Suprapubic skin (tissue), 4 donors: Measurements from ENCODE around the gene PDE2A.

ENCODE experiments used
- CTCF ChIP-seq, 2 donors: fragments of 200-600 bp in 1 of 2; fragments of 450-650 bp in 1 of 2; sonication (generic) in 1 of 2; IDR thresholded peaks; one replicate each; pipeline ENCODE4 v1.5.1; 2016 to 2019; ENCODE audit warnings: antibody characterized with exemption in 2 of 2, mild to moderate bottlenecking in 1 of 2, moderate library complexity in 1 of 2
- POLR2A ChIP-seq, 2 donors: fragments of 450-650 bp; IDR thresholded peaks; one replicate each; pipeline ENCODE4 v1.6.1; 2017; ENCODE audit warnings: antibody characterized with exemption in 2 of 2, mild to moderate bottlenecking in 2 of 2, moderate library complexity in 2 of 2
- POLR2AphosphoS5 ChIP-seq, 3 donors: sonication (generic); formaldehyde crosslinking; IDR thresholded peaks; one replicate each; pipeline ENCODE4 v1.6.1; 2017; ENCODE audit warnings: antibody characterized with exemption in 3 of 3

GRCh38 chr11:72625691-72626413 lies 48.4 kb downstream of the PDE2A start:
- TF ChIP-seq POLR2A (IDR thresholded peaks at IDR 0.05) (no peak), CTCF (IDR thresholded peaks at IDR 0.05) (no peak), POLR2AphosphoS5 (IDR thresholded peaks at IDR 0.05) (no peak)
